Neural progenitor cell (in vitro differentiated cells): Measurements from ENCODE around the gene TIMP3.

Experiments
- EZH2 ChIP-seq: fragments of 200-600 bp; sonication (generic); IDR thresholded peaks from 2 replicates; pipeline ENCODE4 v1.6.1; 2017; ENCODE audit warnings: antibody characterized with exemption, mild to moderate bottlenecking, moderate library complexity
- EZH2phosphoT487 ChIP-seq: fragments of 200-600 bp; sonication (generic); IDR thresholded peaks from 2 replicates; pipeline ENCODE4 v1.6.1; 2017; ENCODE audit warnings: antibody characterized with exemption
- TF ChIP-seq, protein P1 (sequence below): fragments of 200-600 bp; sonication (generic); IDR thresholded peaks from 2 replicates; pipeline ENCODE4 v1.5.1; 2017; ENCODE audit warnings: antibody characterized with exemption, mild to moderate bottlenecking

DNA sequence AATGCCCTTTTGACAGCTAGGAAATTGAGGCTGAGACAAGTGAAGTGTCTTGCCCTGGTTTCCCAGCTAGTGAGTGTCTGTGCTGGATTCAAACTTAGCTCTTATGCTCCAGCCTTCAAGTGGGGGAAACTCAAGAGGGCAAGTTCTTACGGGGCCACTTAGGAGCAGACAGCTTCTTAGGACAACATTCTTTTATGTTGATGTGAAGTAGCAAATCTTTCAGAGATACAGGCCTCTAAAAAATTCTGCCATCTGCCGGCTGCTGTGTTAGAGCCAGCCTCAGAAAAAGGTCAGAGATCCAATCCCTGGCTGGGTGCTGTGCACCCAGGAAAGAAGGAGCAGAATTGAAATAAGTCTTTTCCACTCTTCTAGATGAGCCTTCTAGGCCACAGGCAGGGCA lies 26.6 kb downstream of the TIMP3 start:
- TF ChIP-seq, protein P1, sequence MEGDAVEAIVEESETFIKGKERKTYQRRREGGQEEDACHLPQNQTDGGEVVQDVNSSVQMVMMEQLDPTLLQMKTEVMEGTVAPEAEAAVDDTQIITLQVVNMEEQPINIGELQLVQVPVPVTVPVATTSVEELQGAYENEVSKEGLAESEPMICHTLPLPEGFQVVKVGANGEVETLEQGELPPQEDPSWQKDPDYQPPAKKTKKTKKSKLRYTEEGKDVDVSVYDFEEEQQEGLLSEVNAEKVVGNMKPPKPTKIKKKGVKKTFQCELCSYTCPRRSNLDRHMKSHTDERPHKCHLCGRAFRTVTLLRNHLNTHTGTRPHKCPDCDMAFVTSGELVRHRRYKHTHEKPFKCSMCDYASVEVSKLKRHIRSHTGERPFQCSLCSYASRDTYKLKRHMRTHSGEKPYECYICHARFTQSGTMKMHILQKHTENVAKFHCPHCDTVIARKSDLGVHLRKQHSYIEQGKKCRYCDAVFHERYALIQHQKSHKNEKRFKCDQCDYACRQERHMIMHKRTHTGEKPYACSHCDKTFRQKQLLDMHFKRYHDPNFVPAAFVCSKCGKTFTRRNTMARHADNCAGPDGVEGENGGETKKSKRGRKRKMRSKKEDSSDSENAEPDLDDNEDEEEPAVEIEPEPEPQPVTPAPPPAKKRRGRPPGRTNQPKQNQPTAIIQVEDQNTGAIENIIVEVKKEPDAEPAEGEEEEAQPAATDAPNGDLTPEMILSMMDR, result no peak
- TF ChIP-seq EZH2, result no peak
- TF ChIP-seq EZH2phosphoT487, result no peak
